Measurements from ENCODE around the gene UBAC1.

UBAC1 gene

DNA sequence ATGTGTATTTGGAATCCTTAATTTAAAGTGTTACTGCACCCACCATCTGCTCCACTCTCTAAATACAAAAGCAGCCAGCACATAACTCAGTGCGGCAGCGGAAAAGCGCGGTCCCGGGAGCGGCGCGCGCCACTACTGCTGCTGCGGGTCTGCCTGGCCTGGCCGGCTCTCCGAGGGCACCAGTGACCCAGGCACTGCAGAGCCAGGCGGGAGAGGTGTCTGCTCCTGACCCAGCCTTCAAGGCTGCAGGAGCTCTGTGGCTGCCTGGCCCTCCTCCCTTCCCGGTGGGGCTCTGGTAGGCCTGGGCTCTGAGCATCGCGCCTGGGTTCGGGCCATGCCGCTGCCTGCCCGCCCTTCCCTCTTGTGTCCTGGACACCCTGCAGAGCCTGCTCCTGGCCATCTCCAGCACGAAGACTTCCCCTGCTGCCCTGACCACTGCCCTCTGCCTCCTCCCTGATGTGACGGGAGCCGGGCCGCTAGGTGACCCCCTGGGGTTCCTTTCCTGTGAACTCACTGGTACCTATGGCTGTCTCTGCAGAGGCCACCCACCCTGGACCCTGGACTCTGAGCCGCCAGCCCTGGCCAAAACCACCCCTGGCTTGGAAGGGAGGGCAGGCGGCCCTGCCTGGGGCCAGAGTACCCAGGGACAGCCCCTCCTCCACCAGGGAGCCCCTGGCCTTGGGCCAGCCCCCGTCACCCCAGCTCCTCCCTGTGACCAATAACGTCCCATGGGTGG is 32.8 kb upstream of the UBAC1 start:
- DNase-seq (ENCODE audit: low read depth): no peak

GRCh38 chr9:135993409-135993742 is 32.2 kb upstream of the UBAC1 start:
- DNase-seq (ENCODE audit: low read depth): no peak

GRCh38 chr9:135992486-135993408 is 31.6 kb upstream of the UBAC1 start:
- DNase-seq (ENCODE audit: low read depth): no peak

GRCh38 chr9:135991771-135992170 is 30.6 kb upstream of the UBAC1 start:
- DNase-seq (ENCODE audit: low read depth): no peak

DNA sequence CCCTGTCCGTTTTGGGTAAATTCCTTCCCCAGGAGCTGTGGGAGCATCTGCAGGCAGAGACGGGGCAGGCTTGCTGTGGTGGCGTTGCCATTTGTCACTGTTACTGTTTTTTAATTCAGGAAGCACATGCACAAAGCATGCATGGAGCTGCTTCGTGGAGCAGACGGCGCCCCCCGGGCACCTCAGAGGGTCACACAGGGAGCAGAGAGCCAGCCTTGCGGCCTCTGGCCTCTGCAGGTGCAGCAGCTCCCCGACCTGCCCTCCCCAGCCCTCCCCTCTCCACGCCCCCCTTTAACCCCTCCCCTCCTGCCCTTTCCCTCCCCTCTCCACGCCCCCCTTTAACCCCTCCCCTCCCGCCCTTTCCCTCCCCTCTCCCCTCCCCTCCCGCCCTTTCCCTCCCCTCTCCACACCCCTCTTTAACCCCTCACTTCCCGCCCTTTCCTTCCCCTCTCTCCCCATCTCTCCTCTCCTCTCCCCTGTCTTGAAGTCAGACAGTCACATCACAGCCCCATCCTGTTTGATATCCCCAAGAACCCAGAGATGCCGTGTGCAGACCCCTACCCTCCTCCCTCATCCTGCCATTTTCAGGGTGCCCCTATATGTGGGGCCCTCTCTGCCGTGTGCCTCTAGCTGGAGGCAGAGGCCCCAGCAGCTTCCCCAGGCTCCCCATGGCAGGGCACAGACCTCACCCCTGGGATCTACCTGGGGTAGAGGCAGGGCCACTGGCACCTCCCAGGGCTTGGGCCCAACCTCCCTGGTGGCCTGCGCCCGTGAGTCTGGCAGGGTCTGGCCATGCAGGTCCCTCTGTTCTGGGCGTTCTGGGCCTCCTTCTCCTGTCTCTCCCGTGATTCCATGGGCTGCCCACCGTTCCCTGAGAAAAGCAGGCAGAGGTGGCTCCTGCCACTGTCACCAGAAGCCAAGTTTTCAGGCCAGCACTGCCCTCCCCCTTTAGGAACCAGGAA is 29.6 kb upstream of the UBAC1 start:
- peak; percentile 45 for DNase-seq (ENCODE audit: low read depth)

- DNase-seq (ENCODE audit: low read depth): no peak
Measured at GRCh38 chr9:135989722-135990467, 28.7 kb upstream of the UBAC1 start.

DNA sequence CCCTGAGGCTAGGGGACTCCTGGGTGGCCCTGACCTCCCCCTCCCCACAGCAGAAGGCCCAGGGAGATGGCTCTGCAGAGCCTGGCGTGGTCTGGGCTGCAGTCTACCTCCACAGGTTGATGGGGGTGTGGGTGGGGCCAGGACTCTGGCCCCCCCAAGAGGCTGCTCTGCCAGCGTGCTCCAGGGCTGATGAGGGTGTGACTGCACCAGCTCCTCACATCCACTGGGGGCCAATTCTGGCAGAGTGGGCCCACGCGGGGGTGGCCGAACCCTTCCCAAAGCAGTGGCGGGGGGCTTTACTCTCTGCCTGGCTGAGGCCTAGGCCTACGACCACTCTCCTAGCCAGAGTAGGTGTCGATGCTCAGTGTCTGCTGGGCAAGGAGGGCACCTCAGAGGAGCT is 28.0 kb upstream of the UBAC1 start:
- DNase-seq (ENCODE audit: low read depth): no peak

DNA sequence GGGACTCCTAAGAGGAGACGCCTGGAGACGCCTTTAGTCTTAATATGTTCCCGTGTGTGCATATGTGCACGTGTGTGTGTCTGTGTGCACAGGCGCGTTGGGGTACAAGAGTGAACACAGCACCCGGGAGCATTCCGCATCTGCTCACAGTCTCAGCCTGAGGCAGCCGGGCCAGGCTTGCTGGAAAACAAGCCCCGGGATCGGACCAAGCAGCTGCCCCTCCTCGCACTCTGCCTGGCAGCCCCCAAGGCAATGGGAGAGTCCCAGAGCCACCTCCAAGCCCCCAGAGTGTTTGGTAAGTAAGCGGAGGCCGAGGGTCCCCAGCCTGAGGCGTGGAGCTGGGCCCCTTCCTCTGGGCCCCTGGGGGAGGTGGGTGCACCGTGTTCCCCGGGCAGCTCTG is 27.3 kb upstream of the UBAC1 start:
- no peak for DNase-seq (ENCODE audit: low read depth)

- DNase-seq (ENCODE audit: low read depth): no peak
Measured at GRCh38 chr9:135987838-135988404, 26.7 kb upstream of the UBAC1 start.

GRCh38 chr9:135986605-135987004 is 25.4 kb upstream of the UBAC1 start:
- no peak for DNase-seq (ENCODE audit: low read depth)

- DNase-seq (ENCODE audit: low read depth): no peak
Measured at GRCh38 chr9:135985889-135986288, 24.7 kb upstream of the UBAC1 start.

- no peak for DNase-seq (ENCODE audit: low read depth)
Measured at GRCh38 chr9:135985459-135985774, 24.2 kb upstream of the UBAC1 start.

- no peak for DNase-seq (ENCODE audit: low read depth)
Measured at GRCh38 chr9:135984072-135984710, 23.0 kb upstream of the UBAC1 start.

- no peak for DNase-seq (ENCODE audit: low read depth)
Measured at GRCh38 chr9:135983208-135984071, 22.3 kb upstream of the UBAC1 start.

- DNase-seq (ENCODE audit: low read depth): no peak
Measured at GRCh38 chr9:135982499-135983207, 21.5 kb upstream of the UBAC1 start.

DNA sequence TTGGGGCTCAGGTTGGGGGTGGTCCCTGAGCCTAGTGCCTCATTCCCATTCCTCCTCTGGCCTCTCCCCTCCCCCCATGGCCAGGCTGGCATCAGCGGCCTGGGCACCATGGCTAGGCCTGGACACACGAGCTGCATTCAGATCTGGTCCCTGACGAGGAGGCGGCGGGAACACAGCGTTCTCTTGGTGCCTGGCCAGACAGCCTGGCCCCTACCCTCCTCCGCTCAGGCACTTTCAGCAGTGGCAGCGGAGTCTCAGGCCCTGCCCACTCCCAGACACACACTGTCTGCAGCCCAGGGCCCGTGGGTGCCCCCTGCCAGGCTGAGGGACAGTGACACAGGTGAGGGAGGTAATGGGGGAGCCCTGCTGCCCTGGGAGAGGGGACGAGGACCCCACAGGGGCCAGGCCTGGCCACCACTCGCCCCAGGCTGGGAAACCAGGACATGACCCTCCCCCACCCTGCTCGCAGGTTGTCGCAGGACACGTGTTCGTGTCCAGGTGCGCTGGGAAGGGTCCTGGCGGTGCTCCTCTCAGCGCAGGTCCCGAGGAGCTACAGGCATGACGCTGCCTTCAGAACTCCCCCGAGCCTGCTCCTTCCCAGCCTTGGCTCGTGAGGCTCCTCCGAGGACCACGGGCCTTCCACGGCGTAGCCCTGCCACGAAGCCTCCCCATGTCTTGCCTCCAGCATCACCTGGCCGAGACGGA is 19.9 kb upstream of the UBAC1 start:
- no peak for DNase-seq (ENCODE audit: low read depth)

DNA sequence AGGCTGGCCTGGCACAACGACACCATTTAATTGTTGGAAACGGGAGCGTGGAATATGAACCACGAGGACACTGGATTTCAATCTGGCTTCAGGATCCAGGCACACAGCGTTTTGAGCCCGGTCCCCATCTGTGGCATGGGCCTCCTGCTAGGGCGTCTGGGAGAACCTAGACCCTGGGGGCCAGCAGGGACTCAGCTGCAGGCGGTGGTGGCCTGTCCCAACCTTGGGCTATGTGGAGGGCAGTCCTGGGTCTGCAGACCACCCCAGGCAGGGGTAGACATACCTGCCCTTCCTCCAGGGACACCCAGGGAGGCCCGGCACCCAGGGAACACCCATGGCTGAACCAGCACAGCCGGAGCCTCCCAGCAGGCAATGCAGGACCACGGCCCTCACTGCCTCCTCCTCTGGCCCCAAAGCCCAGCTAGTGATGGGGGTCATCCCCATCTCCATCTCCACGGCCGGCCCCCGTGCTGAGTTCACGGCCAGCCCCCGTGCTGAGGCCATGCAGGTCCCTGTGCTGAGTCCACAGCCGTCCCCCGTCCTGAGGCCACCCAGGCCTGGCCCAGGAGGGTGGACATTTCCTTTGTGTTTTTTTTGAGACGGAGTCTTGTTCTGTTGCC is 18.5 kb upstream of the UBAC1 start:
- no peak for DNase-seq (ENCODE audit: low read depth)

All from T-helper 22 cell (primary cell).